GM21360 (cell line): ENCODE measurements around the gene KYNU.

Experiments
- ATAC-seq: cut with Tn5 transposase; IDR thresholded peaks from one replicate; pipeline ENCODE4 v1.9.1; 2021; ENCODE audit warnings: mild to moderate bottlenecking, moderate library complexity; ENCODE audit not compliant: unreplicated experiment

Gene KYNU

DNA sequence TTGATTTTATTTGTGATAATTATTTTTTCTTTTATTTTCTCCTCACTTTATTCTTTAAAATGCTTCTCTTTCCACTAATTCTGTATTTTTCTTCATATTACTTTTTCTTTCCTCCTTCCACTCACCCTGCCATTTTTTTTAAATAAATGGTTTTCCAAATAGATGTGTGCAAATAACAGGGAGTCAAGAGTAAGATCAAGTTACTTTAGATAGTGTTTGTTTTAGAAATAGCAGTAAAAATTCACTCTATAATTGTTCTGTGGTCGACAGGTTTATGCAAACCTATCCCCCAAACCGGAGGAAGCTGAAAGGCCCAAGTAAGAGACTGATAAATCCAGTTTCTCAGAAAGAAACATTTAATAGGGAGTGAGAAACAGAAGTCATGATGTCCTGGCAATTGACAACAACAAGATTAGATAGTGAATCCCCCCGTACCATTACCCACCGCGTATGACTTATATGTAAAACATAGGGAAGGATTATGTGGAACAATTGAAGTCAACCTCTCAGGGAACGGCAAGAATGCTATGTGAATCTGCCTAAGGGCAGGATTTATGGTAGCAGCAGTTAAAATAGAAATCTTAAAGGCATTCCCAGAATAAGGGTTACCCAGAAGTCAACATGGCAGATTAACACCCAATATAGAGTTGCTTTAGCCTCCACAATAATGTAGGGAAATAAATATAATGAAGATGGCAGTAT is 75.5 kb downstream of the KYNU start:
- no peak for ATAC-seq

DNA sequence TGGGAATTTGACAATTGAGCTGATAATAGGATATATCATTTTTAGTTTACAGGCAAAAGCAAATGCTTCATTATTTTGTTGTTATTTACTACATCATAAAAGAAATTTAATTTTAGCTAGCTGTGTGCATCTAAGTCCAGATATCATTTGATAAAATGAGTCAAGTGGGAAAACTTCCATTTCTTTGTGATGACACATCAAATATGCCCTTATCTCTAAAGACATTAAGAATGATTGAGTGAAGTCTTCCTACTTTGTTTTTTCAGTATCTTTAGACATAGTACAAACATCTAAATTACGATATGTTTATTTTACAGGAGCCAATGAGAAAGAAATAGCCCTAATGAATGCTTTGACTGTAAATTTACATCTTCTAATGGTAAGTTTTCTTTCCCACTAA is 77.0 kb downstream of the KYNU start:
- no peak for ATAC-seq

DNA sequence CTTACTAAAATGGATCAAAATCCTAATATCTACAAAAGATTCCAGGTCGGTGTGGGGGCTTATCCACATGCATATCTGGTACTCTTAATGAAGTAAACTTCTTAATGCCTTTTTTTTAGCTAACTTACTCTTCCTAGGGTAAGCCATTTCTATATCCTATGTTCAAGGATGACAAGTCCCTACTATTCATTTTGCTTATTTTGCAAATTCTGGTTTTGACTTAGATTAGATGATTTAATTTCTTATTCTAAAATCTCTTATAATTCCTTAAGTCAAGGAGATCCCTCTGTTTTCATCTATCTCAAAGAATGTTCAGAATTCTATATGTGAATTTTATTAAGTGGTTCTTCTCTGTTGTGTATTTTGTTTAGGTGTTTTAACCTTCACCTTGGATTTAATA is 79.7 kb downstream of the KYNU start:
- ATAC-seq = no peak

DNA sequence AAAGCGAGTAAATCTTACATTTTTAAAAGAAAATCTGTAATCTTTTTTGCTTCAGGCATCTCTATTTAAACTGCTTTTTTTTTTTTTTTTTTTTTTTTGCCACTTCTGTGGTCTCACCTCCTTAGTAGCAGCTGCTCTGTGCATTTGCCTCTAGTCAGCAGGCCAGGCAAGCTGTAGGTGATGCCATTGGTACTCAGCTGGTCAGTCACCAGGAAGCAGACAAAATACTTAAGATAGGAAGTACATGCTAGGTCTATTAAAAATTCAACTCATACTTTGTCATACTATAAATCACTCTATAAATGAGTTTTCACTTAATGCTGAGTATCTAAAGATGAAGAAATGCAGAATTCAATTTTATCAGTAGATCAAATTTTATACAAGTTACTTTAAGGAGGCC is 83.7 kb downstream of the KYNU start:
- no peak for ATAC-seq

DNA sequence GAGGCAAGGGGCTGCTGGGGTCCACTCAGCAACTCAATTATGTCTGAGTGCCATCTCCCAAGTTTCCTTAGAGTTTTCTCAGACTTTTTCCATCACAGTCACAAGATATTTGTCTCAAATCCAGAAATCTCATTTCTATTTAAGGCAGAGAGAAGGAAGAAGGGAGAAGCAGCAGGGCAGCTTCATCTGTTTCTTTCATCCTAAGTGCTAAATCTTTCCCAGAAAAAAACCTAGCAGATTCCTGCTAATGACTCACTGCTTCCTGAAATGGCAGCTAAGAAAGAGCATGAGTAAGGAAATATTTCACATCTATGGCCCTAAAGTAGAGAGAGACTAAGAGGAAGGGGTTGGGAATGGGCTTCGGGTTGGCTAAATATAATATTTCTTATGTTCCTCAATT is 88.0 kb downstream of the KYNU start:
- no peak for ATAC-seq

DNA sequence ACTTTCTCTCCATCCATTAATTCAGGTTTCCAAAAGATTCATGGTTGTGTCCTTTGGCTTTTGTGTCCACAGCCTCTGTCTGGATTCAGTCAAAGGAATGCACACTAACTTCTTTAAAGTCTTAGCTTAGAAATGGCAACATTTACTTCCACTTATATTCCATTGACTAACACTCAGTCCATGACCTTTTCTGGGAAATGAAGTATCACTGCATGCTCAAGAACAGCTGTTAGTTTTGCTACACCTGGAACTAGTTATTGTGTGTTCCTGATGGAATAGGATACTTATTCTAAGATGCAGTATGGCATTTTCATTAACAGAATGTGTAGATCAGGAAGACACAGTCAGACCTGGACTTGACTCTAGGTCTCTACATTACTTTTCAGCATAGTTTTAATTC is 88.8 kb downstream of the KYNU start:
- no peak for ATAC-seq

DNA sequence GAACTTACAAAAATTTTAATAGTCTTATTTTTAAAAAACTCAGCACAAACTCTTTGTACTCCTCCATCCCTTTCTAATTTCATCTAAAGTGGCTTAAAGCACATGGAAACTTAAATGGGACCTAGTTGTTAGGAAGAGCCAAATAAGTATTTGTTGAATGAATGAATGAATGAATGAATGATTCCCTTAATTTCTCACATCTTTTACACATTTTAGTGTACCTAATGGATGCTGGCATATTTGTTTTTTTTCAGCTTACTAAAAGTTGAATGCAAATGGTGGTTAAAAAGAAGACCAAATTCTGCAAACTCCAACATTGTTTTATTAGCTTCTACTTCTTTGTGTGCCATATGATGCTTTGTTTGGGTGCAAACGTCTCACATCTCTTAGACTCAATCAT is 89.6 kb downstream of the KYNU start:
- no peak for ATAC-seq

DNA sequence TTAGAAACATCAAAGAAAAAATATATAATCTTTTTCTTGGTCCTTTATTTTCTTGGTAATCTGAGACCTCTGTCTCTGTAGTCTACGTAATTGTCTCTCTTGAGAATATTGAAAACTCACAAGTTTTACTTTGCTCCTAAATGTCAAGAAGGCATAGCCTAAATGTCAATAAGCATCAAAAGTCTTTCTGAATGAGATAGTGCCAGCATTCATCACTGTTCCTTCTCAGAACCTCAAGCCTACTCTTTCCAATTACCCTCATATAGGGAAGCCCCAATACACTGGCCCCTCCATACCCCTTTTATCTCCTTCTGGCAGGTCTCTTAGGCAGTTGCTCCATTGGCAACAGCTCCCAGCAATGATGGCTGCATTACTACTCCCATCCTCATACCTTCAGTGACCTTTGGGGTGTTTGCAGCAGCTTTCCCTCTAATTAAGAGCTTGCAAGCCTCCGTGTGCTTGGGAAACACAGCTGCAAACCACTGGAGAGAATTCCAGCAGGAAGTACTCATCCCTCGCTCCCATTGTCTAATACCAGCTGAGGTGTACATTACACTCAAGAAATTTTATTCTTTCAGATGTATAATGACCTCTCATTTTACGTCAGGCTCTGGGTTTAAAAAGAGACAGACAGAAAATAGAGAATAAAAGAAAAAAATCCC is 95.8 kb downstream of the KYNU start:
- no peak for ATAC-seq

DNA sequence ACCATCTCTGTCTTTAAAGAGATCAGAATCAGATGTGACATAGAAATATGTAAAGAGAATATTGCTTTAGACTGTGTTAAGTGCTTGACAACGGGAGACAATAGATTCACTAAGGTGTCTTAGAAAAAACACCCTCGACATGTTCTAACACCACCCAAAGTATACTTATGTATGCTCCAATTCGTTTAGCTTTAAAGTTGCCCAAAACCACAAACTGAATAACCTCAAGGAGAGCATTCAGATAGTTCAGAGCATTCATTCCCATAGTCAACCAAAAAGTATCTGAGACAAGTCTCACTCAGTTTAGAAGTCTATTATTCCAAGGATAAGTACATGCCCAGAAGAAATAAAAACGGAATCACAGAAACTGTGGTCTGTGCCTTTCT is 96.4 kb downstream of the KYNU start:
- no peak for ATAC-seq

DNA sequence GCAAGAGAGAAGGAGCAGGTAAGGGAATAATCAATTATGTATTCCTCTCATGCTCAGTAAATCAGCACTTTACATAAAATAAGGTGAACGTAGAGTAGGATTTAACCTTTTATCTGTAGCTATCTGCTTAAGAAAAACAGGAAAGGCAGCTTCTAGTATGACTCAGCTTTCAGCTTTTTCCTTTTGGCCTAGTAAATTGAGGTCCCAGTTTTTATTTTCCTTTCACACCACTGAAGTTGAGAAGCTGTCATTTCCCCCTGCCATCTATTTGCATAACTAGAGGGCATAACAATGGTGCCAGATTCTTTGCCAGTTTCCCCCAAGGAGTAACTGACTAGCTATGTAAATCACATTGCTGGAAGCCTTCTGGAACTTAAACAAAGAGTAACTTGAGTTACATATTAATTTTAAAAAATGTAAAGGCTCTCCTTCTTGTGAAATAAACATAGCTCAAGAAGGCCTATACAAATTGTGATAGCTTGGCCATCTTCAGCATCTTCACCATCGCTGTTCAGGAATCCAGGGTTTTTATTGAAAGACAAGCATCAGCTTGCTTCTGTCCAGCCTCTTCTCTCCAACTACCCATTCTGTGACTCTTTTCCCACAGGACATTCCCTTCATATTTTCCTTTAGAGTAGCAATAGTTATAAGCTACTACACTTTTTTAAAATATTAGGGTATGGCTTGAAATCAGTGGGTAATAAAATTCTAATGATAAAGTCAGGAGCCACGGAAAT is 97.0 kb downstream of the KYNU start:
- ATAC-seq = no peak

DNA sequence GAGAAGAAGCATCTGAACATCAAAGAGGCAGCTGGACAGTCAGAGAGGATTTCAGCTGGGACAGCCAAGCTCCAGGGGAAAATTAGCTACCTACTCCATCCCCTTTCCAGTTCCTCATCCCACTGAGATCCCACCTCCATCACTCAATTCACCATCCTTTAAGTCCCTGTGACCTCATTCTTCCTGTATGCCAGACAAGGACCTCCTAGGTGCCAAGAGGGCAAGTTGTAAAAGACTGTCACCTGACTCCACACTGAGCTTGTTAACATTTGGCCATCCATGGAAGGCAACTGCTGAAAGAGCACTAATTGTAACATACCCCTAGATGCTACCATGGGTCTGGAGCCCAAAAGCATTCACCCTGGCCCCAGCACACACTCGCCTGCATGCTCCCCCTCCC is 97.8 kb downstream of the KYNU start:
- no peak for ATAC-seq

DNA sequence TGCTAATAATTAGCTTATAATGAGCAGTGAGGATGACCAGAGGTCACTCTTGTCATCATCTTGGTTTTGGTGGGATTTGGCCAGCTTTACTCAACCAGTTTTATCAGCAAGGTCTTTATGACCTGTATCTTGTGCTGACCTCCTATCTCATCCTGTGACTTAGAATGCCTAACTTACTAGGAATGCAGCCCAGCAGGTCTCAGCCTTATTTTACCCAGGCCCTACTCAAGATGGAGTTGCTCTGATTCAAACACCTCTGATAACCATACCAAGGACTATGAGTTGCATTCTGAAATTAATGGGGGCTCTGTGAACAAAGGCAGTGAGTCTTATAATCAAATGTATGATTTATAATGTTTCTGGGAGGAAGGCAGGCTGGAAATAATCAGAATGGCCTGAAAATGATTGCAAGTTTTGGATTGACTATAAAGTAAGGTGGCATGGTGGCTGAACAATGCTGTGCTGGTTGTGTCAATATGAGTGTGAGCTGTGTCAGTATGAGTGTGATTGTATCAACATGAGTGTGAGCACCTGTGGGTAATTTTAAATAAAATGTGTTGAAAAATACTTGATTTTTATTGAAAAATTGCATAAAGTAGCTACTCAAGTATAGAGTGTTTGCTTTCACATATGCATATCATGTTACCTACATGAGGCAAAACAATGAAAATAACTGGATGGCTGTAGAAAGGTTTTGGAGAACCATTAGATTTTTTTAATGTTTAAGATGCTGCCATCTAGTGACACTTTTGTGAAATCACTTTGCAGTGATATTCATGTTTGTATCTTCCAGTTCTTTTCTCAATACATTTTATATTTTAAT is 103.0 kb downstream of the KYNU start:
- peak; percentile 40 for ATAC-seq

DNA sequence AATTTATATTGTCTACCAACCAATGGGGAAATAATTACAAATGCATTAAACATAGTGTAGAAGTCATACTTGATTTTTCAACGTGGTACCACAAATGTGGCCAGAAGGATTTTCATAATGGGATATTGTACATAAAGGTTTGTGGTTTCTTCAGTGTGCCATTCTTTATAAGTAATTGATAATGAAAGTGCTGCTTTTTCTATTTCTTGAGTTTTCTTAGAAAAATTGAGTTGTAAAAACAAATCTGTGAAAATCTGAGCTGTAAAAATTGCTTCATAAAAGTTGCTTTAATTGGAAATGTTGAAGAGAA is 103.6 kb downstream of the KYNU start:
- peak; percentile 2 for ATAC-seq

DNA sequence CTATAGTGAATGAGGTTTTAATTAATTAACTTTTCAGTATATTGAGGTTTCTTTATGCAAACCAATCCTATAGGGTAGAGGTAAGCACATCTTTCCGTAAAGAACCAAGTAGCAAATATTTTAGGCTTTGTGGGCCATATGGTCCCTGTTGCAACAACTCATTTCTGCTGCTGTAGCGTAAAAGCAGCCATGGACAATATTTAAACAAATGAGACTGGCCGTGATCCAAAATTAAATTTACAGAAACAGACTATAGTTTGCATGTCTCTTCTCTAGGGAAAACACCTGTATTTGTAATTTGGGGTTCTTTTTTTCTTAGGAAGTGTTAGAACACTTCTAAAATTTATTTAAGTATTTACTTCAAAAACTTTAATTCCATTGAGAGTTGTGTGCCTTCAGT is 104.3 kb downstream of the KYNU start:
- ATAC-seq = no peak

DNA sequence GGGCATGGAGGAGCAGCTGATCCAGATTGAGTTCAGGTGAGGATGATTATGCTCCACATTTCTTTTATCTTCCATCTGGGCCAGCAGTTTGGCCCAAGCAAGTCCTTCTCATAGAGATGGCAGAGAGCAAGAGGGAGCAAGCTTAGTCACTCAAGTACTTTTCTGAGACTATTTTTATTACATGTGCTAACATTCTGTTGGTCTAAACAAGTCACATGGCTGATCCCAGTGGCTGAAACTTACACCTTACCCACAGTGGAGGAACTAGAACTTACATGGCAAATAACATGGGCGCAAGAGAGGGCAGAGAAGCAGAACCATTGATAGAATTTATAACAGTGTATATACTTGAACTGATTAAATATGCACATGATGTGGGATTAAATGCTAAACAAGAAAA is 105.7 kb downstream of the KYNU start:
- peak; percentile 66 for ATAC-seq

DNA sequence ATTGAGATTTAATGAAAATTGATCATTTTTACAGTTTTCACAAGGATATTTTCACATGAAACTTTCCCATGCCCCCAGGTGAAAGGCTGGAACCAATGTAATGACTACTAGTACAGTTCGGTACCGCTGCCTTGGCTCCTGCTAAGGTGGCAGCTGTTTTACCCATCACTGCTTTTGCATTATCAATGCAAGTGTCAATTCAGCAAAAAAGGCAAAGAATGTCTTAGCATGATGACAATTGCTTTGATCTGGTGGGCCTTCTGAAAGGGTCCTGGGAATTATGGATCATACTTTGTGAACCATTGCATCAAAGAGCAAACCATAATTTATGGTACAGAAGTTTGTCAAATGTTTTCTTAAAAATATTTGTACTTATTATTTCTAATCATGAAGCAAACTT is 107.2 kb downstream of the KYNU start:
- ATAC-seq = no peak

DNA sequence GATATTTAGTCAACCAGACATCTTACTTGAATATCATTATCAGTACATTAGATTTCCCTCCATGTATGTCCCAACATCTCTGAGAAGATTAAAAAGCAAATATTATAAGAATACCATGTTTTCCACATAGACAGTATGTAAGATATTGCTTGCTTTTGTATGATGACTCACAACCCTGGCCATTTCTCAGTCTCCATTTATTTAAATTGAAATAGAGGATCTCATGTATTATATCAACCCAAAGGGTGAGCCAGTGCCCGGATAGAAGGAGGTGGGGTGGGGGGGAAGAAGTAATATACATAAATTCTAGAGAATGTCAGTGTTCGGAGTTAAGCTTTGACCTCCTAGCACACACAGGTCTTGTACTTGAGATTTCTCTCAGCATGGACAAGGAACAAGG is 109.6 kb downstream of the KYNU start:
- no peak for ATAC-seq

DNA sequence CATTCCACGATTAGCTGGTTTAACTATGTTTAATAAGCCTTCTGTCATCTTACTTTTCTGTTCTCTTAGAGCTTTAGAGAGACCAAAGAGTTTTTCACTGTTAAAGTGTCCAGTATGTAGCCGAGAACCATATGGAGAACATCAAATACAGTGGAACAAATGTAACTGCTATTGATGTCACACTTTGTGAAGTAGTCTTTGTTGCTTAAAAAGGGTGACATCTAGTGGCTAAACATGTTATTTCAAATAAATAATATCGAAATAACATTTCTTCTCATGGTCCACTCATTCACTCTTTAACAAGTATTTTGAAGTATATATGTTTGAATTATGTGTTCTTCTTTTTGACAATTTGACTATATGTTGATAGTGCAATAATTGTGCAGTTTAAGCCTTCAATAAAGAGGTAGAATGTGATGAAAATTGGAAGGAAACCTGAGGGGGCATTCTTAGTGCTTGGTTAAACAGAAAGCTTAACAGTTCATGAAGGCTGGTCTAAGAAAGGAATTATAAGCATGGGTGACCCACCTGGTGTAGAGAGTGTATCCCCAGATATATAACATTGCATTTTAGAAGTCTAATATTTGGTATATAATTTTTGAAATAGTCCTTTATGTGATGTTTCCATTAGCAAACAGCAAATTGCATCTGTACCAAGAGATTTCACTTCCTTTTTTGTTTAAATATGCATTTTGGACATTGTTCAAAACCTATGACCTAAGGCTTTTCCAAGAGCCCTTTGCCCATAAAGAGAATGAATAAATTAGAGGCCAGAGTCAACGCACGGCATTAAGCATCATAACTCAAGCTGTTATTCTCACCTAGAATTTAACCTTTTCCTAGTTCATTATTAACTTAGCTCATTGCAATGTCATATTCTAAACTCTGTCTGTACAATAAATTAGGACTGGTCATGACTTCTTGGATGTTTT is 112.1 kb downstream of the KYNU start:
- peak; percentile 79 for ATAC-seq

DNA sequence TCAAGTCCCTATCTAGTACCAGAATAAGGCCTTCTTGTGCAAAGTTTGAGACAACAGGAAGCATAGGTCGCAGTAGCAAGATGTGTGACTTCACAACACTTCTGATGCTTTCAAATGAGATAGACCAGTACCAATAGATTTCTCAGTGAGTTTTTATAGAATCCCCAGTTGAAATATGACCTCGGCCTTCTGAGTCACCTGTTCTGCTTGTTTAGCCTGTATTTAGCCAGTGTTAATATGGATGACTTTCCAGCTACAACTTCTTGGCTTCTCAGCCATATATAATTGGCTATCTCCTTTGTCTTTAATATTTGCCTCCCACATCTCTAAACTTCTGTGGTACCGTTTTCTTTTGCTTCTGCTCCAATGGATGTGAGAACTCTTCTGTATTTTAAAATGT is 113.8 kb downstream of the KYNU start:
- ATAC-seq = no peak

DNA sequence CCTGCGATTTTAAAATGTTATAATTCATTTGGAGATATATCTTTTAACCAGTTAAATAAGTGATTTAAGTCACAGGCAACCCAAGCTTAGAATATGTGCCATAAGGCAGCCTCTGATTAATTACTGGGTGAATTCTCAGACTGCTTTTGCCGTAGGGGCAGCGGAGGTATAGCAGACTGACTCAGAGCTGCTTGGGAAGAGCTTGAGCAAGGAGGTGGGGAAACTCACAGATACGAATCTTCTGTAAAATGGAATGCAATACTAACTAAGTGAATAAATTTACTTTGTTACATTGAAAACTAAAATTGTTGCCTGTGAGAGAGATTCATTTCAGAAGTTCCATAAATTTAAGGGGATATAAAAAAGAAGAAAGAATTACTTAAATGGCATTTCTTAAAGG is 115.4 kb downstream of the KYNU start:
- ATAC-seq = no peak

DNA sequence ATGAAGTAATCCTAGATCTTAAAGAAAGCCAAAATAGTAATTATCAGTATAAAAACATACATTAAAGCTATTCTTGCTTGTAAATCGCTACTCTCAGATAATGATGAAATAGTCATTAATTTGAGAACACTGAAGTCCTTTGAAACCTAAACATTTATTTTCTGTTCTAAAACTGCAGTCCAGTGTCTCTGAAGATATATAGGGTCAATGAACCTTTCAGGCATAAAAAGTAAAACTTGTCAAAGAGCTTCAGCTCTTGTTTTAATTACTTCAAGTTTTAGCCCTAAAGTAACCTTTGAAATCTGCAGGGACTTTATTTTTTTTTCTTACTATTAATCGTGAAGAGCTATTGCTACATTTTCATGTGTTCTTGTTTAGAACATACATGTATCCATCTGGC is 116.3 kb downstream of the KYNU start:
- no peak for ATAC-seq
